ENCODE results near the gene INO80B. TPM values are rescaled to one million over a fixed set of nuclear protein-coding genes. Genes with fewer than 3 reads are reported as not detected.

The INO80B gene
- total RNA-seq, 1 experiment from 2014 or later, result 24.0 TPM

- ChIA-PET RAD21 (ENCODE audit: low non-redundant PET in 1 of 2, low total read pairs in 2 of 2, uncharacterized antibody in 2 of 2, unreplicated experiment in 2 of 2) (no interaction called here), POLR2A (interaction anchor here (1.8 kb wide), 1 partner anchor 10 kb away, joined by 7 read pairs; no protein-coding TSS in a partner anchor), CTCF (no interaction called here)
- no peak overlapping the region for H2AFZ ChIP-seq (ENCODE audit: low read depth, low read length, poor library complexity, severe bottlenecking)
- no peaks in the 10 kb centered on the region for H3K27me3 ChIP-seq (ENCODE audit: insufficient read depth, low read length)
- 0 out of 4 replicates have a peak, but pooled peaks cover 0 to 4% of the 10 kb centered on the region in 2 experiments for H3K4me1 ChIP-seq (ENCODE audit: control insufficient read depth in 1 of 2, insufficient read depth in 2 of 2, low read length in 2 of 2)
- TF ChIP-seq EZH2 (IDR thresholded peaks at IDR 0.05), result no peak
- no peak for TF ChIP-seq REST (IDR thresholded peaks at IDR 0.05; ENCODE audit: low read depth)
- TF ChIP-seq YY1 (IDR thresholded peaks at IDR 0.05; ENCODE audit: extremely low read depth, insufficient replicate concordance, low read depth, low read length), result no peak
- no peak for TF ChIP-seq JUND (IDR thresholded peaks at IDR 0.05)
- no peak for TF ChIP-seq ZNF274 (IDR thresholded peaks at IDR 0.05; ENCODE audit: low read depth, low read length)
- no peak for TF ChIP-seq CBX3 (IDR thresholded peaks at IDR 0.05; ENCODE audit: low read depth)
- no peak for TF ChIP-seq RAD21 (IDR thresholded peaks at IDR 0.05; ENCODE audit: low read depth)
- TF ChIP-seq ELF1 (IDR thresholded peaks at IDR 0.05; ENCODE audit: borderline replicate concordance, low read depth), result no peak
- TF ChIP-seq TCF7L2 (IDR thresholded peaks at IDR 0.05; ENCODE audit: borderline replicate concordance, extremely low read depth, insufficient read depth, insufficient read length), result no peak
- TF ChIP-seq SRF (IDR thresholded peaks at IDR 0.05; ENCODE audit: low read depth), result no peak
- TF ChIP-seq FOSL1 (IDR thresholded peaks at IDR 0.05; ENCODE audit: low read depth), result no peak
- TF ChIP-seq EGR1 (IDR thresholded peaks at IDR 0.05; ENCODE audit: low read depth), result no peak
- no peak for TF ChIP-seq CTCF (IDR thresholded peaks at IDR 0.05 in 2 of 3, conservative IDR thresholded peaks at IDR 0.05 in 1 of 3; ENCODE audit: borderline replicate concordance in 1 of 3, insufficient read depth in 1 of 3, low read depth in 2 of 3, low read length in 2 of 3)
- no peak for TF ChIP-seq SIN3A (IDR thresholded peaks at IDR 0.05; ENCODE audit: low read depth)
- TF ChIP-seq CEBPB (IDR thresholded peaks at IDR 0.05; ENCODE audit: low read depth), result no peak
- BruUV-seq (replicated peaks), result no TSS peak
- H4K20me1 ChIP-seq (ENCODE audit: insufficient read depth), result no peaks in the 10 kb centered on the region
- H3K9ac ChIP-seq (ENCODE audit: low read length), result no peak overlapping the region
- H3K4me2 ChIP-seq (ENCODE audit: low read length), result no peak overlapping the region
- peaks cover 39% of the 10 kb centered on the region for H3K79me2 ChIP-seq (ENCODE audit: insufficient read depth, low read length)
- no peaks in the 10 kb centered on the region for H3K9me2 ChIP-seq (ENCODE audit: insufficient read depth)
- ATAC-seq (no peak), DNase-seq (ENCODE audit: low read depth, low spot score) (no peak)
- peaks cover 43 to 55% of the 10 kb centered on the region in 2 experiments for H3K36me3 ChIP-seq (ENCODE audit: control insufficient read depth in 1 of 2, insufficient read depth in 2 of 2, low read length in 2 of 2)
- H3K4me3 ChIP-seq (replicated peaks in 1 of 2; ENCODE audit: low read depth in 1 of 2, low read length in 2 of 2), result no peak overlapping the region
- H3K9me3 ChIP-seq (ENCODE audit: control insufficient read depth in 1 of 2, insufficient read depth in 1 of 2, low read depth in 1 of 2, low read length in 2 of 2), result no peaks in the 10 kb centered on the region
- intact Hi-C loops (cut with micrococcal nuclease), result no loop called here
- H3K27ac ChIP-seq (ENCODE audit: low read depth, low read length), result no peak overlapping the region
Measured at GRCh38 chr2:74430502-74430901, 24.4 kb upstream of the INO80B start.

Measured in HCT116 (cell line).